ENCODE results near the gene HIVEP3. TPM values are rescaled to one million over a fixed set of nuclear protein-coding genes. Genes with fewer than 3 reads are reported as not detected.

Gene HIVEP3
- total RNA-seq, 2 donors from 2014 or later: 4.7 to 5.8 TPM

DNA sequence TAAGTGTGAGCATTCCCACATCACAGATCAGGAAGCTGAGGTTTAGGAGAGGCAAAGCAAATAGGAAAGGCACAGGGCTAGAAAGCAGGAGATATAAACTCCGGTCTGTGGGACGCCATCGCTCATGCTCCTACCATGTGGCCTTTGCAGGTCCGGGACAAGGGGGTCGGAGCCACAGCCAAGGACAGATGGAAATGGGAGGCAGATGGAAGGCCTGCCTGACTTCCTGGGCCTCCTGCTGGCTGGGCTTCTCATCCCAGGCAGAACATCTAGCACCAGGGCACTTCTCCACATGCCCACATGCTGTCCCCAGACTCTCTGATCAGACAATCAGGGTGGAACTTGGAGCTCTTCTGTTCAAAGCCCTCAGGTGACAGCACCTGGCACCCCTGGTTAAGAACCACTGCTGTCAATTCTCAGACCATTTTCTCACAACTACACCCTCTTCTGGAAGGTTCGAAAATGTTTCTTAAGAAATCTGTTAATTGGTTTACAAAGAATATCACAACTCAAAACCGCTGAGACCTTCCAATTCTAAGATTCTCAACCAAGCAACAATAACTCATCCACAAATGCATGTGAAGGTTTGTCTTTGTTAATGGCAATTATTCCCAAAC lies 260.9 kb downstream of the HIVEP3 start:
- H3K4me3 ChIP-seq: no peak overlapping the region
- no peak for DNase-seq (ENCODE audit: low spot score)
- no peaks in the 10 kb centered on the region for H3K36me3 ChIP-seq
- no peaks in the 10 kb centered on the region for H3K9me3 ChIP-seq
- TF ChIP-seq, protein P1, sequence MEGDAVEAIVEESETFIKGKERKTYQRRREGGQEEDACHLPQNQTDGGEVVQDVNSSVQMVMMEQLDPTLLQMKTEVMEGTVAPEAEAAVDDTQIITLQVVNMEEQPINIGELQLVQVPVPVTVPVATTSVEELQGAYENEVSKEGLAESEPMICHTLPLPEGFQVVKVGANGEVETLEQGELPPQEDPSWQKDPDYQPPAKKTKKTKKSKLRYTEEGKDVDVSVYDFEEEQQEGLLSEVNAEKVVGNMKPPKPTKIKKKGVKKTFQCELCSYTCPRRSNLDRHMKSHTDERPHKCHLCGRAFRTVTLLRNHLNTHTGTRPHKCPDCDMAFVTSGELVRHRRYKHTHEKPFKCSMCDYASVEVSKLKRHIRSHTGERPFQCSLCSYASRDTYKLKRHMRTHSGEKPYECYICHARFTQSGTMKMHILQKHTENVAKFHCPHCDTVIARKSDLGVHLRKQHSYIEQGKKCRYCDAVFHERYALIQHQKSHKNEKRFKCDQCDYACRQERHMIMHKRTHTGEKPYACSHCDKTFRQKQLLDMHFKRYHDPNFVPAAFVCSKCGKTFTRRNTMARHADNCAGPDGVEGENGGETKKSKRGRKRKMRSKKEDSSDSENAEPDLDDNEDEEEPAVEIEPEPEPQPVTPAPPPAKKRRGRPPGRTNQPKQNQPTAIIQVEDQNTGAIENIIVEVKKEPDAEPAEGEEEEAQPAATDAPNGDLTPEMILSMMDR (IDR thresholded peaks at IDR 0.05): no peak
- H3K27me3 ChIP-seq: no peaks in the 10 kb centered on the region
- no peak overlapping the region for H3K27ac ChIP-seq
- H3K4me1 ChIP-seq: peaks cover 0 to 15% of the 10 kb centered on the region in 2 donors

DNA sequence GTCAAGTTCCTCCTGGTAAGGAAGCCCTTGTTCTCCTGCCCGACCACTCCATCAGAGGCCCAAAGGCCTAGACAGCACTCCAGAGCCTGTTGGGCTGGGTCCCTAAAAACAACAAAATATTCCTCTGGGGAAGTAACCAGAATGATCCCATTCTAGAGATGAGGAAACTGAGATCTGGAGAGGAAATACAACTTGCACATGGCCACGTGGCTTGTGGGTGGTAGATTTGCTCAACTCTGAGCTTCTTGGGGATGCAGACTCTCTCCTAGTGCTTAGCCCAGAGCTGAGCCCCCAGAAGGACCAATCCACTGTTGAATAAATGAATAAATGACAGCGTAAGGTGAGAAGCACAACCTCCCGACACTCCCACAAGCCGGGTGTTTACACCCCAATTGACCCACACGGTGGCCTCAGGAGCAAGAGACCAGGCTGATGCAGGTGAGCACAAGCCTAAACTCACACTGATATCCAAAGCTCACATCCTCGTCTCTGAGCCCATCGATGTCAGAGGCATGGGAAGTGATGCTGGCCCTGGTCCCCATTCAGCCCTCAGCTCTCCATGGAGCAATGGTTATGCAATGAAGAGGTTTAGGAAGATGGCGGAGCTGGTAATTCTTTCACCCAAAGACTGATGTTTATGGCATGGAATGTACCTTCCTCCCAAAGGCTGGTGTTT lies 261.8 kb downstream of the HIVEP3 start:
- no peaks in the 10 kb centered on the region for H3K36me3 ChIP-seq
- H3K27me3 ChIP-seq: no peaks in the 10 kb centered on the region
- TF ChIP-seq, protein P1 (IDR thresholded peaks at IDR 0.05): no peak
- peaks cover 0 to 12% of the 10 kb centered on the region in 2 donors for H3K4me1 ChIP-seq
- no peak for DNase-seq (ENCODE audit: low spot score)
- H3K27ac ChIP-seq: no peak overlapping the region
- no peak overlapping the region for H3K4me3 ChIP-seq
- no peaks in the 10 kb centered on the region for H3K9me3 ChIP-seq

DNA sequence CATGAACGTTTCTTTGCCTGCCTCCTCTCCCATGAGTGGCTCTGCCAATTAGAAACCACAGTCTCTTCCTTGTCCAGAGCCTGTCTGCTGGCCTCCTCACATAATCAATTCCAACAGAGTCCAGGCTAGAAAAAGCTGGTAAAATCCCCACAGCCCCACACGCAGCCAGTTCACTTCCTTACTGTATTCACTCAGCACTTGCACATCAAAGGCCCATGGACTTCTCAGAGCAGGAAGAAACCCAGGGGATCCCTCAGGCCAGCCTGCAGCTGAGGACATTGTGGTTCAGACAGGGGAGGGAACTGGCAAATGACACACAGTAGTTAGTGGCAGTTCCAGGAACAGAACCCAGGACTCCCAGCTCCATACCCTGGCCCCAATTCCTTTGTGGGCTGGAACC lies 262.7 kb downstream of the HIVEP3 start:
- Histone ChIP-seq H3K4me1 (peaks cover 0 to 4% of the 10 kb centered on the region in 2 donors), H3K27ac (no peak overlapping the region), H3K36me3 (no peaks in the 10 kb centered on the region), H3K4me3 (no peak overlapping the region), H3K9me3 (no peaks in the 10 kb centered on the region), H3K27me3 (no peaks in the 10 kb centered on the region)
- TF ChIP-seq, protein P1 (IDR thresholded peaks at IDR 0.05): no peak
- DNase-seq (ENCODE audit: low spot score): no peak

DNA sequence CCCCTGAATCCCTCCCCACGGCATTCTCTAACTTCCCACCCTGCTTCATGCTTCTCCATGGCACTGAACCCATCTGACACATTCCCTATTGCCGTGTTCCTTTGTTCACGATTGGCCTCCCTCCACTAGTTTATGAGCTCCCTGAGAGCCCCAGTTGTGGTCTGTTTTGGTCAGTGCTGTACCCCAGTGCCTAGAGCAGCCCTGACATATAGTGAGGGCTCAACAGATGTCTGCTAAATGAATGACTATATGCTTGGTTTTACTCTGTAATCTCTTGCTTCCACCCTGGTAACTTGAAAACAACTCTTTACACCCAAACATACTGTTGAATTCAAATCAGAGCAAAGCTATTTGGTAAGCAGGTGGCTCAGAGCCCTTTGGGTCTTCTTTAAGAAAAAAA lies 263.1 kb downstream of the HIVEP3 start:
- Histone ChIP-seq H3K36me3 (no peaks in the 10 kb centered on the region), H3K4me1 (no peaks in the 10 kb centered on the region), H3K27ac (no peak overlapping the region), H3K4me3 (no peak overlapping the region), H3K27me3 (no peaks in the 10 kb centered on the region), H3K9me3 (no peaks in the 10 kb centered on the region)
- TF ChIP-seq, protein P1 (IDR thresholded peaks at IDR 0.05): no peak
- no peak for DNase-seq (ENCODE audit: low spot score)

DNA sequence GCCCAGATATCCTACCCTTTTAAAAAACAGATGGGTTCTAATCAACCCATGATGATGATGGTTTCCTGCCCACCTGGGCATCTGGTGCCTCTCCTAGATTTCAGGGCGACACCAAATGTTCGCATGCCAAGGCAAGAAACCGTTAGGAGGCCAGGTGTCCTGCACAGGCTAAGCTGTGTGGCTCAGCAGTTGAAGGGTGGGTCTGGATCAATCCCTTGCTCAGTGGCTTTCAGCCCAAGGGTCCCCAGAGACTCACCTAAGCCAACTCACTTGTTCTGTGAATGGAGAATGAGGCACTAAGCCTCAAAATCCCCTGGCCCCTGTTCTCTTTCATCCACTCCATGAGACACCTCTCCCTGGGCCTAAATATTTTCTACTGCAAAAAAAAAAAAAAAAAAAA lies 265.1 kb downstream of the HIVEP3 start:
- no peak for DNase-seq (ENCODE audit: low spot score)

More for the DNA sequence above, 265.1 kb downstream of the HIVEP3 start:
- Histone ChIP-seq H3K4me3 (no peak overlapping the region), H3K4me1 (peaks cover 0 to 15% of the 10 kb centered on the region in 2 donors), H3K36me3 (no peaks in the 10 kb centered on the region), H3K27me3 (no peaks in the 10 kb centered on the region), H3K9me3 (no peaks in the 10 kb centered on the region), H3K27ac (no peak overlapping the region)
- TF ChIP-seq, protein P1 (IDR thresholded peaks at IDR 0.05): no peak

Measured in right atrium auricular region (tissue), 2 donors.